Keratinocyte (primary cell): ENCODE data around the gene C1R. TPM values are rescaled to one million over a fixed set of nuclear protein-coding genes. Genes with fewer than 3 reads are reported as not detected.

Experiments
- DNase-seq: peaks from one replicate; pipeline ENCODE4 v3.0.0-alpha.2; 2011; ENCODE audit warnings: low read depth, missing footprints, low spot score
- FAIRE-seq: peaks from 2 replicates; lab custom pipeline; 2011; peaks lifted over from hg19 to GRCh38; lab: Jason Lieb, UNC
- H2AFZ ChIP-seq: 2 replicates; pipeline ENCODE4 v1.6.0; 2012; ENCODE audit warnings: low read length, control low read depth, inconsistent platforms; ENCODE audit not compliant: control insufficient read depth
- H3K27ac ChIP-seq: 2 replicates; pipeline ENCODE4 v1.5.1; 2011; ENCODE audit warnings: low read length; ENCODE audit not compliant: control insufficient read depth, insufficient read depth
- H3K27me3 ChIP-seq: 3 replicates; pipeline ENCODE4 v1.6.0; 2011; ENCODE audit warnings: low read length; ENCODE audit not compliant: control insufficient read depth, insufficient read depth; ENCODE audit errors: extremely low read depth
- H3K36me3 ChIP-seq, 2 experiments: 2 replicates in 1 of 2; 3 replicates in 1 of 2; pipeline ENCODE4 v1.5.1; 2011; ENCODE audit warnings: low read length in 2 of 2, mild to moderate bottlenecking in 1 of 2; ENCODE audit not compliant: control insufficient read depth in 2 of 2, insufficient read depth in 2 of 2; ENCODE audit errors: extremely low read depth in 1 of 2
- H3K4me1 ChIP-seq: 3 replicates; pipeline ENCODE4 v1.5.1; 2011; ENCODE audit warnings: low read length; ENCODE audit not compliant: control insufficient read depth, insufficient read depth; ENCODE audit errors: extremely low read depth
- H3K4me2 ChIP-seq: 3 replicates; pipeline ENCODE4 v1.6.0; 2011; ENCODE audit warnings: low read depth, low read length; ENCODE audit not compliant: control insufficient read depth, insufficient read depth; ENCODE audit errors: extremely low read depth
- H3K4me3 ChIP-seq, 3 experiments: fragments of 200-600 bp in 1 of 3; sonication (generic) in 1 of 3; 2 replicates in 2 of 3; 3 replicates in 1 of 3; pipeline ENCODE4 v1.5.1; 2011 to 2016; ENCODE audit warnings: low read length in 3 of 3, mild to moderate bottlenecking in 3 of 3, control low read depth in 2 of 3, inconsistent platforms in 1 of 3, low read depth in 1 of 3, mixed read lengths in 1 of 3, mixed run types in 1 of 3, moderate library complexity in 1 of 3; ENCODE audit not compliant: control insufficient read depth in 2 of 3, insufficient read depth in 2 of 3; ENCODE audit errors: extremely low read depth in 1 of 3
- H3K79me2 ChIP-seq: 2 replicates; pipeline ENCODE4 v1.6.0; 2012; ENCODE audit warnings: low read length; ENCODE audit not compliant: control insufficient read depth, insufficient read depth
- H3K9ac ChIP-seq: 3 replicates; pipeline ENCODE4 v1.6.0; 2011; ENCODE audit warnings: low read length; ENCODE audit not compliant: control insufficient read depth, insufficient read depth; ENCODE audit errors: extremely low read depth
- H3K9me1 ChIP-seq: 3 replicates; pipeline ENCODE4 v1.6.0; 2011; ENCODE audit warnings: low read length; ENCODE audit not compliant: control insufficient read depth, insufficient read depth; ENCODE audit errors: extremely low read depth
- H3K9me3 ChIP-seq: 2 replicates; pipeline ENCODE4 v1.5.1; 2012; ENCODE audit warnings: low read depth, low read length; ENCODE audit not compliant: control insufficient read depth
- H4K20me1 ChIP-seq: 3 replicates; pipeline ENCODE4 v1.6.0; 2011; ENCODE audit warnings: low read length; ENCODE audit not compliant: control insufficient read depth, insufficient read depth; ENCODE audit errors: extremely low read depth
- CTCF ChIP-seq, 3 experiments: IDR thresholded peaks in 1 of 3; conservative IDR thresholded peaks in 1 of 3; optimal IDR thresholded peaks in 1 of 3; 2 replicates in 2 of 3; 3 replicates in 1 of 3; pipeline versions ENCODE3 to v1.5.1; 2011; ENCODE audit warnings: low read length in 3 of 3, mild to moderate bottlenecking in 3 of 3, moderate library complexity in 2 of 3, control low read depth in 1 of 3, inconsistent platforms in 1 of 3; ENCODE audit not compliant: insufficient read depth in 2 of 3; ENCODE audit errors: extremely low read depth in 1 of 3
- EZH2 ChIP-seq: IDR thresholded peaks from one replicate; pipeline ENCODE4 v1.6.1; 2012; ENCODE audit warnings: inconsistent platforms, mild to moderate bottlenecking, low read length, moderate library complexity
- dilution Hi-C: fragments of 300-500 bp; cut with MboI; formaldehyde crosslinking; loops from one replicate; pipeline ENCODE4 v1.7.0; 2020; ENCODE audit warnings: low sequenced_read_pairs; ENCODE audit not compliant: extremely low pct_ligation_motif_present
- polyA plus RNA-seq, 5 experiments: library from polyadenylated mRNA; depleted of rRNA in 3 of 5; stranded (reverse) in 3 of 5; stranded (forward) in 1 of 5; unstranded in 1 of 5; fragments of >200 nt; gene quantifications; 1 replicate in 1 of 5; 2 replicates in 3 of 5; 3 replicates in 1 of 5; pipeline versions ENCODE4 v1.2.1 to v1.2.3, GENCODE V29; 2011 to 2012; ENCODE audit warnings: missing spikeins in 2 of 5, low read depth in 1 of 5, low replicate concordance in 1 of 5

Gene C1R
- polyA plus RNA-seq, 1 donor (not counting 4 experiments of a cell fraction or from before 2014, with no cell fraction given): 2.8 TPM

- no peak overlapping the region for H3K9ac ChIP-seq
- no peaks in the 10 kb centered on the region for H3K4me1 ChIP-seq
- no peak overlapping the region for H3K4me3 ChIP-seq
- peaks cover 27 to 29% of the 10 kb centered on the region in 2 experiments for H3K36me3 ChIP-seq
- dilution Hi-C loops: no loop called here
- no peaks in the 10 kb centered on the region for H3K9me1 ChIP-seq
- H3K79me2 ChIP-seq: peaks cover 10% of the 10 kb centered on the region
- TF ChIP-seq EZH2 (no peak), CTCF (optimal IDR thresholded peaks at IDR 0.05 in 1 of 3, IDR thresholded peaks at IDR 0.05 in 1 of 3, conservative IDR thresholded peaks at IDR 0.05 in 1 of 3; ENCODE audit: extremely low read depth in 1 of 3, insufficient read depth in 2 of 3, low read length in 3 of 3) (no peak)
- no peak overlapping the region for H3K27ac ChIP-seq
- no peak overlapping the region for H2AFZ ChIP-seq
- no peak overlapping the region for H3K4me2 ChIP-seq
- H3K9me3 ChIP-seq: no peaks in the 10 kb centered on the region
- no peak for FAIRE-seq
- no peak for DNase-seq
- no peaks in the 10 kb centered on the region for H3K27me3 ChIP-seq
- no peaks in the 10 kb centered on the region for H4K20me1 ChIP-seq
These were observed 22.6 kb upstream of the C1R start for GRCh38 chr12:7114851-7115250.

DNA sequence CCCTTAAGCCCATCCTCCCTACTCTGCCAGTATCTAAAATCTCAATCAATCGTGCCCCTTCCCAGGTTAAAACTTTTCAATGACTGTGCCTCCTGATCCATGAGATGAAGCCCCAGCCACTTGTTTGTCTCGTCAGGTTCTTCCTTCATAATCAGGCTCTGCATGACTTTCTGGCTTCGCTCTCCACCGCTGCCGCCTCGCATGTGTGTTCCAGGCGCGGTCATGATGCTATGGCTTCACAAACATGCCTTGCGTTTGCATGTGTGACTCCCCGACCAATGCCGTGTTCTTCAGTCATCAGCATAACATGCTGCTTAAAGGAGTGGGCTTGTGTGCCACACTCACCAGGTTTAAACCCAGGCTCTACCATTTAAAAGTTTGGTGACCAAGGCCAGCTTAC lies 21.8 kb upstream of the C1R start:
- H3K4me2 ChIP-seq: no peak overlapping the region
- dilution Hi-C loops: no loop called here

More for the DNA sequence above, 21.8 kb upstream of the C1R start:
- Histone ChIP-seq H3K4me3 (no peak overlapping the region), H3K27me3 (no peaks in the 10 kb centered on the region), H4K20me1 (no peaks in the 10 kb centered on the region), H3K79me2 (peaks cover 17% of the 10 kb centered on the region), H3K27ac (no peak overlapping the region), H3K36me3 (peaks cover 26 to 29% of the 10 kb centered on the region in 2 experiments), H3K9me1 (no peaks in the 10 kb centered on the region), H2AFZ (no peak overlapping the region), H3K9me3 (no peaks in the 10 kb centered on the region), H3K9ac (no peak overlapping the region), H3K4me1 (peaks cover 6% of the 10 kb centered on the region)
- no peak for TF ChIP-seq EZH2
- TF ChIP-seq CTCF (optimal IDR thresholded peaks at IDR 0.05 in 1 of 3, IDR thresholded peaks at IDR 0.05 in 1 of 3, conservative IDR thresholded peaks at IDR 0.05 in 1 of 3; ENCODE audit: extremely low read depth in 1 of 3, insufficient read depth in 2 of 3, low read length in 3 of 3): no peak
- DNase-seq (no peak), FAIRE-seq (no peak)
